Keratinocyte (primary cell): ENCODE results near the gene PWWP2B. TPM values are rescaled to one million over a fixed set of nuclear protein-coding genes. Genes with fewer than 3 reads are reported as not detected.

ENCODE experiments used
- DNase-seq: peaks from one replicate; pipeline ENCODE4 v3.0.0-alpha.2; 2011; ENCODE audit warnings: low read depth, missing footprints, low spot score
- FAIRE-seq: peaks from 2 replicates; lab custom pipeline; 2011; peaks lifted over from hg19 to GRCh38; lab: Jason Lieb, UNC
- H2AFZ ChIP-seq: 2 replicates; pipeline ENCODE4 v1.6.0; 2012; ENCODE audit warnings: low read length, control low read depth, inconsistent platforms; ENCODE audit not compliant: control insufficient read depth
- H3K27ac ChIP-seq: 2 replicates; pipeline ENCODE4 v1.5.1; 2011; ENCODE audit warnings: low read length; ENCODE audit not compliant: control insufficient read depth, insufficient read depth
- H3K27me3 ChIP-seq: 3 replicates; pipeline ENCODE4 v1.6.0; 2011; ENCODE audit warnings: low read length; ENCODE audit not compliant: control insufficient read depth, insufficient read depth; ENCODE audit errors: extremely low read depth
- H3K36me3 ChIP-seq, 2 experiments: 2 replicates in 1 of 2; 3 replicates in 1 of 2; pipeline ENCODE4 v1.5.1; 2011; ENCODE audit warnings: low read length in 2 of 2, mild to moderate bottlenecking in 1 of 2; ENCODE audit not compliant: control insufficient read depth in 2 of 2, insufficient read depth in 2 of 2; ENCODE audit errors: extremely low read depth in 1 of 2
- H3K4me1 ChIP-seq: 3 replicates; pipeline ENCODE4 v1.5.1; 2011; ENCODE audit warnings: low read length; ENCODE audit not compliant: control insufficient read depth, insufficient read depth; ENCODE audit errors: extremely low read depth
- H3K4me2 ChIP-seq: 3 replicates; pipeline ENCODE4 v1.6.0; 2011; ENCODE audit warnings: low read depth, low read length; ENCODE audit not compliant: control insufficient read depth, insufficient read depth; ENCODE audit errors: extremely low read depth
- H3K4me3 ChIP-seq, 3 experiments: fragments of 200-600 bp in 1 of 3; sonication (generic) in 1 of 3; 2 replicates in 2 of 3; 3 replicates in 1 of 3; pipeline ENCODE4 v1.5.1; 2011 to 2016; ENCODE audit warnings: low read length in 3 of 3, mild to moderate bottlenecking in 3 of 3, control low read depth in 2 of 3, inconsistent platforms in 1 of 3, low read depth in 1 of 3, mixed read lengths in 1 of 3, mixed run types in 1 of 3, moderate library complexity in 1 of 3; ENCODE audit not compliant: control insufficient read depth in 2 of 3, insufficient read depth in 2 of 3; ENCODE audit errors: extremely low read depth in 1 of 3
- H3K79me2 ChIP-seq: 2 replicates; pipeline ENCODE4 v1.6.0; 2012; ENCODE audit warnings: low read length; ENCODE audit not compliant: control insufficient read depth, insufficient read depth
- H3K9ac ChIP-seq: 3 replicates; pipeline ENCODE4 v1.6.0; 2011; ENCODE audit warnings: low read length; ENCODE audit not compliant: control insufficient read depth, insufficient read depth; ENCODE audit errors: extremely low read depth
- H3K9me1 ChIP-seq: 3 replicates; pipeline ENCODE4 v1.6.0; 2011; ENCODE audit warnings: low read length; ENCODE audit not compliant: control insufficient read depth, insufficient read depth; ENCODE audit errors: extremely low read depth
- H3K9me3 ChIP-seq: 2 replicates; pipeline ENCODE4 v1.5.1; 2012; ENCODE audit warnings: low read depth, low read length; ENCODE audit not compliant: control insufficient read depth
- H4K20me1 ChIP-seq: 3 replicates; pipeline ENCODE4 v1.6.0; 2011; ENCODE audit warnings: low read length; ENCODE audit not compliant: control insufficient read depth, insufficient read depth; ENCODE audit errors: extremely low read depth
- CTCF ChIP-seq, 3 experiments: IDR thresholded peaks in 1 of 3; conservative IDR thresholded peaks in 1 of 3; optimal IDR thresholded peaks in 1 of 3; 2 replicates in 2 of 3; 3 replicates in 1 of 3; pipeline versions ENCODE3 to v1.5.1; 2011; ENCODE audit warnings: low read length in 3 of 3, mild to moderate bottlenecking in 3 of 3, moderate library complexity in 2 of 3, control low read depth in 1 of 3, inconsistent platforms in 1 of 3; ENCODE audit not compliant: insufficient read depth in 2 of 3; ENCODE audit errors: extremely low read depth in 1 of 3
- EZH2 ChIP-seq: IDR thresholded peaks from one replicate; pipeline ENCODE4 v1.6.1; 2012; ENCODE audit warnings: inconsistent platforms, mild to moderate bottlenecking, low read length, moderate library complexity
- dilution Hi-C: fragments of 300-500 bp; cut with MboI; formaldehyde crosslinking; loops from one replicate; pipeline ENCODE4 v1.7.0; 2020; ENCODE audit warnings: low sequenced_read_pairs; ENCODE audit not compliant: extremely low pct_ligation_motif_present
- polyA plus RNA-seq, 5 experiments: library from polyadenylated mRNA; depleted of rRNA in 3 of 5; stranded (reverse) in 3 of 5; stranded (forward) in 1 of 5; unstranded in 1 of 5; fragments of >200 nt; gene quantifications; 1 replicate in 1 of 5; 2 replicates in 3 of 5; 3 replicates in 1 of 5; pipeline versions ENCODE4 v1.2.1 to v1.2.3, GENCODE V29; 2011 to 2012; ENCODE audit warnings: missing spikeins in 2 of 5, low read depth in 1 of 5, low replicate concordance in 1 of 5

Gene PWWP2B
- polyA plus RNA-seq, 1 donor (not counting 4 experiments of a cell fraction or from before 2014, with no cell fraction given): 3.1 TPM

GRCh38 chr10:132417257-132417910, 20.4 kb downstream of the PWWP2B start:
- Histone ChIP-seq H3K4me3 (no peak overlapping the region), H3K79me2 (peaks cover 5% of the 10 kb centered on the region), H3K9me3 (no peaks in the 10 kb centered on the region), H3K36me3 (peaks cover 0 to 8% of the 10 kb centered on the region in 2 experiments), H3K9me1 (no peaks in the 10 kb centered on the region), H3K27ac (no peak overlapping the region), H2AFZ (no peak overlapping the region), H4K20me1 (no peaks in the 10 kb centered on the region), H3K4me2 (no peak overlapping the region), H3K9ac (no peak overlapping the region), H3K27me3 (no peaks in the 10 kb centered on the region), H3K4me1 (peaks cover 37% of the 10 kb centered on the region)
- dilution Hi-C loops: no loop called here
- DNase-seq: no peak
- FAIRE-seq: no peak
- no peak for TF ChIP-seq CTCF (optimal IDR thresholded peaks at IDR 0.05 in 1 of 3, IDR thresholded peaks at IDR 0.05 in 1 of 3, conservative IDR thresholded peaks at IDR 0.05 in 1 of 3; ENCODE audit: extremely low read depth in 1 of 3, insufficient read depth in 2 of 3, low read length in 3 of 3)
- TF ChIP-seq EZH2: no peak

GRCh38 chr10:132417957-132418441, 21.0 kb downstream of the PWWP2B start:
- Histone ChIP-seq H3K79me2 (peaks cover 5% of the 10 kb centered on the region), H3K4me3 (no peak overlapping the region), H3K9me3 (no peaks in the 10 kb centered on the region), H3K4me1 (peaks cover 31% of the 10 kb centered on the region), H3K36me3 (peaks cover 0 to 8% of the 10 kb centered on the region in 2 experiments), H4K20me1 (no peaks in the 10 kb centered on the region), H3K9me1 (no peaks in the 10 kb centered on the region), H3K27ac (no peak overlapping the region), H2AFZ (no peak overlapping the region), H3K4me2 (no peak overlapping the region), H3K9ac (no peak overlapping the region), H3K27me3 (no peaks in the 10 kb centered on the region)
- DNase-seq: no peak
- TF ChIP-seq EZH2 (no peak), CTCF (optimal IDR thresholded peaks at IDR 0.05 in 1 of 3, IDR thresholded peaks at IDR 0.05 in 1 of 3, conservative IDR thresholded peaks at IDR 0.05 in 1 of 3; ENCODE audit: extremely low read depth in 1 of 3, insufficient read depth in 2 of 3, low read length in 3 of 3) (no peak)
- dilution Hi-C loops: no loop called here
- no peak for FAIRE-seq
